Neural cell (in vitro differentiated cells): ENCODE data around the gene ATP11C.

Experiments
- CTCF ChIP-seq: fragments of 450-650 bp; IDR thresholded peaks from 2 replicates; pipeline ENCODE4 v1.5.1; 2014; ENCODE audit warnings: antibody characterized with exemption, mild to moderate bottlenecking, moderate library complexity; ENCODE audit not compliant: poor library complexity, severe bottlenecking
- EP300 ChIP-seq: fragments of 450-650 bp; conservative IDR thresholded peaks from 2 replicates; pipeline ENCODE4 v1.6.1; 2014; ENCODE audit warnings: antibody characterized with exemption, mild to moderate bottlenecking, moderate library complexity; ENCODE audit not compliant: poor library complexity, severe bottlenecking
- EZH2 ChIP-seq: fragments of 200-600, 300-800 bp; shearing (Covaris generic), sonication (generic); IDR thresholded peaks from 2 replicates; pipeline ENCODE4 v1.6.1; 2014; ENCODE audit warnings: antibody characterized with exemption, low read length, borderline replicate concordance, mild to moderate bottlenecking; ENCODE audit not compliant: insufficient read depth, poor library complexity, severe bottlenecking
- MXI1 ChIP-seq: fragments of 450-650 bp; conservative IDR thresholded peaks from 2 replicates; pipeline ENCODE4 v1.6.1; 2014; ENCODE audit warnings: antibody characterized with exemption, mild to moderate bottlenecking; ENCODE audit not compliant: poor library complexity, severe bottlenecking
- POLR2AphosphoS5 ChIP-seq: IDR thresholded peaks from 2 replicates; pipeline ENCODE4 v1.6.1; 2012
- RAD21 ChIP-seq: fragments of 450-650 bp; conservative IDR thresholded peaks from 2 replicates; pipeline ENCODE4 v1.6.1; 2014; ENCODE audit warnings: antibody characterized with exemption, mild to moderate bottlenecking, moderate library complexity
- REST ChIP-seq: IDR thresholded peaks from 2 replicates; pipeline ENCODE4 v1.6.1; 2012; ENCODE audit warnings: borderline replicate concordance
- TAF1 ChIP-seq: IDR thresholded peaks from 2 replicates; pipeline ENCODE4 v1.6.1; 2012; ENCODE audit warnings: low read depth

- TF ChIP-seq CTCF = no peak
- TF ChIP-seq TAF1 = no peak
- TF ChIP-seq RAD21 = no peak
- no peak for TF ChIP-seq POLR2AphosphoS5
- TF ChIP-seq EP300 = no peak
- no peak for TF ChIP-seq EZH2
- TF ChIP-seq REST = no peak
- no peak for TF ChIP-seq MXI1
Observed at GRCh38 chrX:139892512-139892911, 40.3 kb downstream of the ATP11C start.
